ENCODE measurements around the gene GABRR3. TPM values are rescaled to one million over a fixed set of nuclear protein-coding genes. Genes with fewer than 3 reads are reported as not detected.
A peak's percentile ranks its signal among the peaks of the same experiment; 100 is the strongest.

Gene GABRR3
- total RNA-seq, 1 donor from 2014 or later = not detected

- no peak for DNase-seq (ENCODE audit: low read depth)
Observed at GRCh38 chr3:97990624-97991292, 44.4 kb downstream of the GABRR3 start.

GRCh38 chr3:97988784-97989568, 46.1 kb downstream of the GABRR3 start:
- no peak for DNase-seq (ENCODE audit: low read depth)

GRCh38 chr3:97987306-97987705, 47.8 kb downstream of the GABRR3 start:
- no peak for DNase-seq (ENCODE audit: low read depth)

- no peak for DNase-seq (ENCODE audit: low read depth)
Observed at GRCh38 chr3:97983933-97984491, 51.1 kb downstream of the GABRR3 start.

- peak; percentile 71 for DNase-seq (ENCODE audit: low read depth)
Observed at GRCh38 chr3:97981886-97982285, 53.2 kb downstream of the GABRR3 start.

GRCh38 chr3:97979610-97980009, 55.5 kb downstream of the GABRR3 start:
- DNase-seq (ENCODE audit: low read depth) = no peak

GRCh38 chr3:97975466-97975865, 59.6 kb downstream of the GABRR3 start:
- DNase-seq (ENCODE audit: low read depth) = no peak

GRCh38 chr3:97974996-97975395, 60.1 kb downstream of the GABRR3 start:
- DNase-seq (ENCODE audit: low read depth) = no peak

- DNase-seq (ENCODE audit: low read depth) = no peak
Observed at GRCh38 chr3:97972976-97973375, 62.1 kb downstream of the GABRR3 start.

- DNase-seq (ENCODE audit: low read depth) = peak; percentile 56
Observed at GRCh38 chr3:97971679-97972567, 63.2 kb downstream of the GABRR3 start, which contains the start of gene RIOX2. Gene RIOX2 (minus strand): TSS chr3:97972431. CDS start chr3:97967593, 4,838 bp downstream.

- peak; percentile 4 for DNase-seq (ENCODE audit: low read depth)
Observed at GRCh38 chr3:97970956-97971620, 64.0 kb downstream of the GABRR3 start.

GRCh38 chr3:97970156-97970555, 65.0 kb downstream of the GABRR3 start:
- DNase-seq (ENCODE audit: low read depth) = no peak

GRCh38 chr3:97969541-97969940, 65.6 kb downstream of the GABRR3 start:
- no peak for DNase-seq (ENCODE audit: low read depth)

- DNase-seq (ENCODE audit: low read depth) = no peak
Observed at GRCh38 chr3:97968376-97968775, 66.7 kb downstream of the GABRR3 start.

- DNase-seq (ENCODE audit: low read depth) = no peak
Observed at GRCh38 chr3:97967966-97968365, 67.1 kb downstream of the GABRR3 start.

- DNase-seq (ENCODE audit: low read depth) = no peak
Observed at GRCh38 chr3:97960993-97961766, 73.9 kb downstream of the GABRR3 start.

- DNase-seq (ENCODE audit: low read depth) = no peak
Observed at GRCh38 chr3:97960551-97960950, 74.6 kb downstream of the GABRR3 start.

GRCh38 chr3:97959872-97960271, 75.2 kb downstream of the GABRR3 start:
- DNase-seq (ENCODE audit: low read depth) = no peak

- no peak for DNase-seq (ENCODE audit: low read depth)
Observed at GRCh38 chr3:97958796-97959195, 76.3 kb downstream of the GABRR3 start.

GRCh38 chr3:97958396-97958795, 76.7 kb downstream of the GABRR3 start:
- peak; percentile 85 for DNase-seq (ENCODE audit: low read depth)
